ENCODE measurements around the gene DBH. TPM values are rescaled to one million over a fixed set of nuclear protein-coding genes. Genes with fewer than 3 reads are reported as not detected.

The DBH gene
- total and polyA plus RNA-seq, 2 donors (not counting 1 experiment from before 2014, with no cell fraction given), result not detected

DNA sequence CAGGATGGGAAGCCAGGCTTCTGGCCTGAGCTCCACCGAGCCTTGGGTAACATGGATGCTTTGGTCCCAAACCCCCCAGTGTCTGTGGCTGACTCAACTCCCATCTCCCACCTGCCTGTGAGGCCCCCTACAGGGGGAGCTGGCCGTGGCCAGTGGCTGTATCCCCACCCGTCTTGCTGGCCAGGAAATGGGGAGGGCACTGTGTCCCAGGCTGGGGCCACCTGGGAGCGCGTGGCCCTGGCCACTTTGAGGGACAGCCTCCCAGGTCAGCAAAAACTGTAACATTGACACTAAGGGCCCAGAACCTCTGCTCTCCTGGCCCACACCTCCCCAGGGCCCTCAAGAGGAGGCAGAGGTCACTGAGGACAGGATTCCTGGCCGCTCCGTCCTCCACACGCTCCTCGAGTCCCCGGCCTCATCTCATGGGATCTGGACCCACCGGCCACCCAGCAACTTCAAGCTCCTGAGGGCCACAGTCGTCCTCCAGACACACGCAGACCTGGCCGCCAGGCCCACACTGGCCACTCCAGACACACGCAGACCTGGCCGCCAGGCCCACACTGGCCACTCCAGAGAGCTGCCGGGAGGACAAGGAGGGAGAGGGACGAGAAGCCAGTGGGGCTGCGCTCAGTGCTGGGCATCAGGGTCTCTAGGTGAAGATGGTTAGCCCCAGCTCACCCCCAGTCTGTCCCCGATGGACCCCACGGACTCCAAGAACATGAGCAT is 44.2 kb downstream of the DBH start:
- Histone ChIP-seq H3K27me3 (replicated peaks in 1 of 4; ENCODE audit: control extremely low read depth in 1 of 4, control insufficient read depth in 3 of 4, insufficient read depth in 4 of 4, low read length in 3 of 4) (no peaks in the 10 kb centered on the region), H2AFZ (ENCODE audit: insufficient read depth, low read depth, low read length, poor library complexity, severe bottlenecking) (no peak overlapping the region), H3K9ac (ENCODE audit: low read length) (no peak overlapping the region), H3K79me2 (ENCODE audit: control insufficient read depth, insufficient read depth, low read length) (no peaks in the 10 kb centered on the region), H3K4me2 (replicated peaks; ENCODE audit: low read depth, low read length, poor library complexity, severe bottlenecking) (no peak overlapping the region), H3K27ac (ENCODE audit: low read length in 2 of 2) (no peak overlapping the region), H3K4me3 (ENCODE audit: control extremely low read depth in 1 of 5, extremely low read depth in 1 of 5, insufficient read depth in 1 of 5, low read depth in 2 of 5, low read length in 4 of 5) (no peak overlapping the region), H4K20me1 (ENCODE audit: control insufficient read depth, insufficient read depth, low read length, poor library complexity, severe bottlenecking) (no peaks in the 10 kb centered on the region), H3K4me1 (ENCODE audit: control insufficient read depth in 2 of 2, insufficient read depth in 2 of 2, low read length in 2 of 2) (peaks cover 0 to 14% of the 10 kb centered on the region in 2 donors), H3K36me3 (replicated peaks in 1 of 2; ENCODE audit: control extremely low read depth in 1 of 2, control insufficient read depth in 1 of 2, extremely low read depth in 1 of 2, insufficient read depth in 2 of 2, low read length in 1 of 2) (no peaks in the 10 kb centered on the region), H3K9me3 (ENCODE audit: control extremely low read depth in 1 of 3, control insufficient read depth in 2 of 3, insufficient read depth in 1 of 3, low read length in 2 of 3) (no peaks in the 10 kb centered on the region)
- no peaks in the 10 kb centered on the region for H3K9me3 Mint-ChIP-seq (ENCODE audit: insufficient read depth)
- POLR2A ChIA-PET, result no interaction called here
- DNase-seq (no peak), ATAC-seq (ENCODE audit: low read depth) (no peak)
- TF ChIP-seq, protein P1, sequence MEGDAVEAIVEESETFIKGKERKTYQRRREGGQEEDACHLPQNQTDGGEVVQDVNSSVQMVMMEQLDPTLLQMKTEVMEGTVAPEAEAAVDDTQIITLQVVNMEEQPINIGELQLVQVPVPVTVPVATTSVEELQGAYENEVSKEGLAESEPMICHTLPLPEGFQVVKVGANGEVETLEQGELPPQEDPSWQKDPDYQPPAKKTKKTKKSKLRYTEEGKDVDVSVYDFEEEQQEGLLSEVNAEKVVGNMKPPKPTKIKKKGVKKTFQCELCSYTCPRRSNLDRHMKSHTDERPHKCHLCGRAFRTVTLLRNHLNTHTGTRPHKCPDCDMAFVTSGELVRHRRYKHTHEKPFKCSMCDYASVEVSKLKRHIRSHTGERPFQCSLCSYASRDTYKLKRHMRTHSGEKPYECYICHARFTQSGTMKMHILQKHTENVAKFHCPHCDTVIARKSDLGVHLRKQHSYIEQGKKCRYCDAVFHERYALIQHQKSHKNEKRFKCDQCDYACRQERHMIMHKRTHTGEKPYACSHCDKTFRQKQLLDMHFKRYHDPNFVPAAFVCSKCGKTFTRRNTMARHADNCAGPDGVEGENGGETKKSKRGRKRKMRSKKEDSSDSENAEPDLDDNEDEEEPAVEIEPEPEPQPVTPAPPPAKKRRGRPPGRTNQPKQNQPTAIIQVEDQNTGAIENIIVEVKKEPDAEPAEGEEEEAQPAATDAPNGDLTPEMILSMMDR (IDR thresholded peaks at IDR 0.05), result no peak
- TF ChIP-seq EZH2 (IDR thresholded peaks at IDR 0.05; ENCODE audit: borderline replicate concordance, insufficient read depth, low read depth, low read length, poor library complexity, severe bottlenecking), result no peak
- WGBS (ENCODE audit: insufficient coverage), result 84% methylated on average over 21 of the region's 21 CpGs
- no peak overlapping the region for H3K4me3 Mint-ChIP-seq
- CTCF ChIA-PET, result no interaction called here
- intact Hi-C loops (cut with micrococcal nuclease), result no loop called here
- peaks cover 7% of the 10 kb centered on the region for H3K4me1 Mint-ChIP-seq
- H3K27ac Mint-ChIP-seq, result no peak overlapping the region
- H3K27me3 Mint-ChIP-seq, result no peaks in the 10 kb centered on the region

DNA sequence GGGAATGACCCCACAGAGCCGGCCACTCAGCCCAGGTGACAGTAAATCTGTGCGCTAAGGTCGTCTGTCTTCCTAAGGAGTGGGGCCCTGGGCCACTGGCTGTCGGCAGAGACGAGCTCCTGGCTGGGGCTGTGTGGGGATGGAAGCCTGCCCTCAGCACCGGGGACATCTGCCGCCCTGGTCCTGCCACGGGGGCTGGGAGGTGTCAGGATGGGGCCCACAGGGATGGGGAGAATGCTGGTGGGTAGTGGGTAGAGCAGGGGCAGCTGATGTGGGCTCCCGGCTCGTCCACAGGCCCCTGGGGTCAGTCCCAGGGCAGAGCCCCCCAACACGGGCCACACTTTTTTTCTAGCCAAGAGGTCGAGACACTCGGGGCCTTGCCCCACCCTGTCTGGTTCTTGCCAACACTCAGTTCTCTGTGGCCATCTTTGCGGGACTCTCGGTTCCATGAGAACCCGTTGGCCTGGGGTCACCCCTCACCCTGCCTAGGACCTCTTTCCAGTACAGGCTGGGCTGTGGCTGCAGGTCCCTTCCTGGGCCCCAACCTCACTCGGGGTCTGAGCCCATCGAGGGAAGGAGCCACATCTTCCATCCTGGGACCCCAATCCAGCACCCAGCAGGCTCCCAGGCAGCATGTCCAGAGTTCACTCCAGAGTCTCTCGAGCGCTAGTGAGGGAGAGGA is 45.0 kb downstream of the DBH start:
- peaks cover 0 to 14% of the 10 kb centered on the region in 2 donors for H3K4me1 ChIP-seq (ENCODE audit: control insufficient read depth in 2 of 2, insufficient read depth in 2 of 2, low read length in 2 of 2)
- H3K27me3 ChIP-seq (replicated peaks in 1 of 4; ENCODE audit: control extremely low read depth in 1 of 4, control insufficient read depth in 3 of 4, insufficient read depth in 4 of 4, low read length in 3 of 4), result no peaks in the 10 kb centered on the region
- no peaks in the 10 kb centered on the region for H3K9me3 ChIP-seq (ENCODE audit: control extremely low read depth in 1 of 3, control insufficient read depth in 2 of 3, insufficient read depth in 1 of 3, low read length in 2 of 3)
- no peak overlapping the region for H3K4me3 ChIP-seq (ENCODE audit: control extremely low read depth in 1 of 5, extremely low read depth in 1 of 5, insufficient read depth in 1 of 5, low read depth in 2 of 5, low read length in 4 of 5)
- no peaks in the 10 kb centered on the region for H3K36me3 ChIP-seq (replicated peaks in 1 of 2; ENCODE audit: control extremely low read depth in 1 of 2, control insufficient read depth in 1 of 2, extremely low read depth in 1 of 2, insufficient read depth in 2 of 2, low read length in 1 of 2)
- H3K4me2 ChIP-seq (replicated peaks; ENCODE audit: low read depth, low read length, poor library complexity, severe bottlenecking), result no peak overlapping the region
- Mint-ChIP-seq H3K27ac (no peak overlapping the region), H3K27me3 (no peaks in the 10 kb centered on the region), H3K4me3 (no peak overlapping the region), H3K9me3 (ENCODE audit: insufficient read depth) (no peaks in the 10 kb centered on the region), H3K4me1 (peaks cover 7% of the 10 kb centered on the region)
- ATAC-seq (ENCODE audit: low read depth) (no peak), DNase-seq (no peak)
- intact Hi-C loops (cut with micrococcal nuclease), result no loop called here
- H2AFZ ChIP-seq (ENCODE audit: insufficient read depth, low read depth, low read length, poor library complexity, severe bottlenecking), result no peak overlapping the region
- no peak overlapping the region for H3K9ac ChIP-seq (ENCODE audit: low read length)
- H3K27ac ChIP-seq (ENCODE audit: low read length in 2 of 2), result no peak overlapping the region
- no peaks in the 10 kb centered on the region for H3K79me2 ChIP-seq (ENCODE audit: control insufficient read depth, insufficient read depth, low read length)
- 88% methylated on average over 19 of the region's 20 CpGs for WGBS (ENCODE audit: insufficient coverage)
- no peaks in the 10 kb centered on the region for H4K20me1 ChIP-seq (ENCODE audit: control insufficient read depth, insufficient read depth, low read length, poor library complexity, severe bottlenecking)
- ChIA-PET POLR2A (no interaction called here), CTCF (no interaction called here)
- TF ChIP-seq, protein P1 (IDR thresholded peaks at IDR 0.05), result no peak
- TF ChIP-seq EZH2 (IDR thresholded peaks at IDR 0.05; ENCODE audit: borderline replicate concordance, insufficient read depth, low read depth, low read length, poor library complexity, severe bottlenecking), result no peak
